Suprapubic skin (tissue), 4 donors: Measurements from ENCODE around the gene GNAO1. TPM values are rescaled to one million over a fixed set of nuclear protein-coding genes. Genes with fewer than 3 reads are reported as not detected.

Experiments used
- DNase-seq, 2 donors: peaks; one replicate each; pipeline ENCODE4 v3.0.0-alpha.2; 2019; ENCODE audit warnings: low spot score in 2 of 2
- H3K27ac ChIP-seq: fragments of 200-600 bp; sonication (generic); one replicate; pipeline ENCODE4 v1.5.1; 2019
- H3K27me3 ChIP-seq: fragments of 200-600 bp; sonication (generic); one replicate; pipeline ENCODE4 v1.5.1; 2019
- H3K36me3 ChIP-seq: fragments of 200-600 bp; sonication (generic); one replicate; pipeline ENCODE4 v1.5.1; 2019
- H3K4me1 ChIP-seq: fragments of 200-600 bp; sonication (generic); one replicate; pipeline ENCODE4 v1.5.1; 2019
- H3K4me3 ChIP-seq: fragments of 200-600 bp; sonication (generic); one replicate; pipeline ENCODE4 v1.5.1; 2019; ENCODE audit warnings: mild to moderate bottlenecking
- H3K9me3 ChIP-seq: fragments of 200-600 bp; sonication (generic); one replicate; pipeline ENCODE4 v1.5.1; 2019
- CTCF ChIP-seq, 2 donors: fragments of 200-600 bp in 1 of 2; fragments of 450-650 bp in 1 of 2; sonication (generic) in 1 of 2; IDR thresholded peaks; one replicate each; pipeline ENCODE4 v1.5.1; 2016 to 2019; ENCODE audit warnings: antibody characterized with exemption in 2 of 2, mild to moderate bottlenecking in 1 of 2, moderate library complexity in 1 of 2
- EP300 ChIP-seq: sonication (generic); formaldehyde crosslinking; IDR thresholded peaks from one replicate; pipeline ENCODE4 v1.6.1; 2017; ENCODE audit warnings: antibody characterized with exemption
- POLR2A ChIP-seq, 2 donors: fragments of 450-650 bp; IDR thresholded peaks; one replicate each; pipeline ENCODE4 v1.6.1; 2017; ENCODE audit warnings: antibody characterized with exemption in 2 of 2, mild to moderate bottlenecking in 2 of 2, moderate library complexity in 2 of 2
- POLR2AphosphoS5 ChIP-seq, 3 donors: sonication (generic); formaldehyde crosslinking; IDR thresholded peaks; one replicate each; pipeline ENCODE4 v1.6.1; 2017; ENCODE audit warnings: antibody characterized with exemption in 3 of 3
- WGBS: methylation state at CpG from one replicate; pipeline ENCODE4 v1.1.5; 2018; 5-methylcytosine and 5-hydroxymethylcytosine counted together
- total RNA-seq, 4 donors: library from RNA; depleted of rRNA; stranded (reverse); fragments of >200 nt; gene quantifications; one replicate each; pipeline ENCODE4 v1.1.0, GENCODE V29; 2016

GNAO1 gene
- total RNA-seq, 4 donors from 2014 or later = 2.4 to 7.6 (median 5.8) TPM

- H3K27ac ChIP-seq = no peak overlapping the region
- DNase-seq = peak; percentile 49 to 61
- TF ChIP-seq POLR2A (IDR thresholded peaks at IDR 0.05) (no peak), POLR2AphosphoS5 (IDR thresholded peaks at IDR 0.05) (no peak), EP300 (no peak), CTCF (IDR thresholded peaks at IDR 0.05) (no peak)
- peaks cover 17% of the 10 kb centered on the region for H3K4me1 ChIP-seq
- H3K9me3 ChIP-seq = no peaks in the 10 kb centered on the region
- WGBS = 91% methylated on average over 7 of the region's 7 CpGs
- no peak overlapping the region for H3K4me3 ChIP-seq
- no peaks in the 10 kb centered on the region for H3K27me3 ChIP-seq
- no peaks in the 10 kb centered on the region for H3K36me3 ChIP-seq
Measured at GRCh38 chr16:56354016-56354415, 162.7 kb downstream of the GNAO1 start.

GRCh38 chr16:56354746-56355145 lies 163.5 kb downstream of the GNAO1 start:
- peak in 1 of 2 donors; percentile 72 for DNase-seq
- no peak overlapping the region for H3K4me3 ChIP-seq
- H3K27me3 ChIP-seq = no peaks in the 10 kb centered on the region
- no peaks in the 10 kb centered on the region for H3K9me3 ChIP-seq
- TF ChIP-seq POLR2AphosphoS5 (IDR thresholded peaks at IDR 0.05) (no peak), POLR2A (IDR thresholded peaks at IDR 0.05) (no peak), CTCF (IDR thresholded peaks at IDR 0.05) (no peak), EP300 (no peak)
- no peak overlapping the region for H3K27ac ChIP-seq
- peaks cover 17% of the 10 kb centered on the region for H3K4me1 ChIP-seq
- no peaks in the 10 kb centered on the region for H3K36me3 ChIP-seq
- WGBS = 91% methylated on average over 17 of the region's 17 CpGs

- Histone ChIP-seq H3K27ac (no peak overlapping the region), H3K36me3 (peaks cover under 1% of the 10 kb centered on the region), H3K4me1 (peaks cover 13% of the 10 kb centered on the region), H3K27me3 (no peaks in the 10 kb centered on the region), H3K4me3 (no peak overlapping the region), H3K9me3 (no peaks in the 10 kb centered on the region)
- WGBS = 95% methylated on average over 9 of the region's 9 CpGs
- peak; percentile 34 to 61 for DNase-seq
- no peak for TF ChIP-seq POLR2A (IDR thresholded peaks at IDR 0.05)
- no peak for TF ChIP-seq EP300
- no peak for TF ChIP-seq CTCF (IDR thresholded peaks at IDR 0.05)
- no peak for TF ChIP-seq POLR2AphosphoS5 (IDR thresholded peaks at IDR 0.05)
Measured at GRCh38 chr16:56355221-56355620, 163.9 kb downstream of the GNAO1 start.

GRCh38 chr16:56355786-56356275 lies 164.5 kb downstream of the GNAO1 start:
- whole genome bisulfite sequencing = 76% methylated on average over 14 of the region's 14 CpGs
- Histone ChIP-seq H3K27me3 (no peaks in the 10 kb centered on the region), H3K9me3 (no peaks in the 10 kb centered on the region), H3K27ac (no peak overlapping the region), H3K4me1 (peaks cover 8% of the 10 kb centered on the region), H3K4me3 (peak overlapping the region; percentile 39), H3K36me3 (peaks cover 7% of the 10 kb centered on the region)
- TF ChIP-seq CTCF (IDR thresholded peaks at IDR 0.05) (no peak), EP300 (no peak), POLR2AphosphoS5 (IDR thresholded peaks at IDR 0.05) (no peak), POLR2A (IDR thresholded peaks at IDR 0.05) (no peak)
- peak; percentile 65 to 75 for DNase-seq

GRCh38 chr16:56356276-56357240 lies 165.3 kb downstream of the GNAO1 start:
- Histone ChIP-seq H3K9me3 (no peaks in the 10 kb centered on the region), H3K27ac (no peak overlapping the region), H3K36me3 (peaks cover 8% of the 10 kb centered on the region), H3K4me1 (peaks cover 7% of the 10 kb centered on the region), H3K27me3 (no peaks in the 10 kb centered on the region), H3K4me3 (peak overlapping the region; percentile 39)
- peak; percentile 77 to 85 for DNase-seq
- peak; percentile 52 to 90 for TF ChIP-seq CTCF (IDR thresholded peaks at IDR 0.05)
- TF ChIP-seq EP300 = no peak
- 6% methylated on average over 33 of the region's 33 CpGs for WGBS
